Smooth muscle cell (in vitro differentiated cells): ENCODE measurements around the gene CYP2W1. TPM values are rescaled to one million over a fixed set of nuclear protein-coding genes. Genes with fewer than 3 reads are reported as not detected.

ENCODE experiments used
- DNase-seq: peaks from one replicate; lab custom pipeline; 2025; ENCODE audit not compliant: unreplicated experiment; lab: John Stamatoyannopoulos, UW
- H2AFZ ChIP-seq: fragments of 200-600 bp; sonication (generic); 2 replicates; pipeline ENCODE4 v1.6.0; 2016; ENCODE audit warnings: antibody characterized with exemption, low read depth, mild to moderate bottlenecking
- H3F3A ChIP-seq: fragments of 200-600 bp; sonication (generic); 2 replicates; pipeline ENCODE4 v1.6.0; 2017; ENCODE audit warnings: antibody characterized with exemption, low read depth
- H3K27ac ChIP-seq: fragments of 200-600 bp; sonication (generic); 2 replicates; pipeline ENCODE4 v1.5.1; 2016; ENCODE audit warnings: low read depth, mild to moderate bottlenecking
- H3K27me3 ChIP-seq: fragments of 200-600 bp; sonication (generic); 2 replicates; pipeline ENCODE4 v1.6.1; 2016; ENCODE audit warnings: low read depth, mild to moderate bottlenecking
- H3K36me3 ChIP-seq: fragments of 200-600 bp; sonication (generic); 2 replicates; pipeline ENCODE4 v1.5.1; 2016; ENCODE audit warnings: low read depth
- H3K4me1 ChIP-seq: fragments of 200-600 bp; sonication (generic); 2 replicates; pipeline ENCODE4 v1.5.1; 2016; ENCODE audit warnings: low read depth
- H3K4me2 ChIP-seq: fragments of 200-600 bp; sonication (generic); 2 replicates; pipeline ENCODE4 v1.6.0; 2016; ENCODE audit warnings: mild to moderate bottlenecking
- H3K4me3 ChIP-seq: fragments of 200-600 bp; sonication (generic); 2 replicates; pipeline ENCODE4 v1.5.1; 2016; ENCODE audit warnings: mild to moderate bottlenecking
- H3K79me2 ChIP-seq: fragments of 200-600 bp; sonication (generic); 2 replicates; pipeline ENCODE4 v1.6.0; 2016; ENCODE audit warnings: low read depth, mild to moderate bottlenecking
- H3K9ac ChIP-seq: fragments of 200-600 bp; sonication (generic); 2 replicates; pipeline ENCODE4 v1.6.0; 2016; ENCODE audit warnings: low read depth
- H3K9me3 ChIP-seq: fragments of 200-600 bp; sonication (generic); replicated peaks from 2 replicates; pipeline ENCODE4 v1.5.1; 2016; ENCODE audit warnings: low read depth
- H4K20me1 ChIP-seq: fragments of 200-600 bp; sonication (generic); 2 replicates; pipeline ENCODE4 v1.6.0; 2016; ENCODE audit warnings: low read depth
- CTCF ChIP-seq: fragments of 200-600 bp; sonication (generic); IDR thresholded peaks from 2 replicates; pipeline ENCODE4 v1.5.1; 2017; ENCODE audit warnings: borderline replicate concordance, mild to moderate bottlenecking, antibody characterized with exemption; ENCODE audit not compliant: insufficient read depth, poor library complexity, severe bottlenecking
- WGBS: methylation state at CpG from one replicate; pipeline ENCODE4 v1.1.7; 2016; ENCODE audit warnings: low lambda C conversion rate; 5-methylcytosine and 5-hydroxymethylcytosine counted together
- polyA plus RNA-seq: library from polyadenylated mRNA; unstranded; fragments of >200 nt; fragmentation: Nextera tagmentation; extraction: Ambion mirVana; gene quantifications from 2 replicates; pipeline ENCODE4 v1.2.1, GENCODE V29; 2016
- total RNA-seq: library from RNA; depleted of rRNA; stranded (reverse); fragments of >200 nt; gene quantifications from 2 replicates; pipeline ENCODE4 v1.2.3, GENCODE V29; 2014

CYP2W1 gene
- total and polyA plus RNA-seq, 2 experiments from 2014 or later = not detected

GRCh38 chr7:935874-936385, 47.1 kb upstream of the CYP2W1 start:
- Histone ChIP-seq H3K9me3 (no peaks in the 10 kb centered on the region), H3K4me2 (no peak overlapping the region), H3K4me1 (no peaks in the 10 kb centered on the region), H4K20me1 (no peaks in the 10 kb centered on the region), H3K9ac (no peak overlapping the region), H2AFZ (no peak overlapping the region), H3K27ac (no peak overlapping the region), H3K27me3 (peaks cover 1% of the 10 kb centered on the region), H3K4me3 (no peak overlapping the region), H3K79me2 (no peaks in the 10 kb centered on the region), H3F3A (no peaks in the 10 kb centered on the region), H3K36me3 (no peaks in the 10 kb centered on the region)
- no peak for TF ChIP-seq CTCF
- no peak for DNase-seq
- 94% methylated on average over 28 of the region's 28 CpGs for WGBS

- Histone ChIP-seq H3F3A (no peaks in the 10 kb centered on the region), H3K27me3 (peaks cover 7% of the 10 kb centered on the region), H2AFZ (no peak overlapping the region), H3K4me3 (no peak overlapping the region), H3K36me3 (no peaks in the 10 kb centered on the region), H3K9me3 (no peaks in the 10 kb centered on the region), H3K4me2 (no peak overlapping the region), H3K79me2 (no peaks in the 10 kb centered on the region), H4K20me1 (no peaks in the 10 kb centered on the region), H3K4me1 (no peaks in the 10 kb centered on the region), H3K27ac (no peak overlapping the region), H3K9ac (no peak overlapping the region)
- TF ChIP-seq CTCF = no peak
- no peak for DNase-seq
- WGBS = 80% methylated on average over 16 of the region's 22 CpGs
Measured at GRCh38 chr7:936386-937054, 46.5 kb upstream of the CYP2W1 start.

- 95% methylated on average over 16 of the region's 16 CpGs for WGBS
- no peaks in the 10 kb centered on the region for H3F3A ChIP-seq
- H3K4me2 ChIP-seq = no peak overlapping the region
- no peak for DNase-seq
- no peaks in the 10 kb centered on the region for H4K20me1 ChIP-seq
- no peak for TF ChIP-seq CTCF
- H3K36me3 ChIP-seq = no peaks in the 10 kb centered on the region
- no peak overlapping the region for H3K27ac ChIP-seq
- H3K9me3 ChIP-seq = no peaks in the 10 kb centered on the region
- H3K9ac ChIP-seq = no peak overlapping the region
- H3K79me2 ChIP-seq = no peaks in the 10 kb centered on the region
- no peak overlapping the region for H3K4me3 ChIP-seq
- H3K4me1 ChIP-seq = no peaks in the 10 kb centered on the region
- H3K27me3 ChIP-seq = peaks cover 14% of the 10 kb centered on the region
- no peak overlapping the region for H2AFZ ChIP-seq
Measured at GRCh38 chr7:937856-938484, 45.0 kb upstream of the CYP2W1 start.
